GM12891 (cell line): Measurements from ENCODE around the gene TXNL1.

ENCODE experiments used
- POLR2A ChIP-seq: IDR thresholded peaks from 2 replicates; pipeline ENCODE4 v1.6.1; 2011; ENCODE audit warnings: low read depth, low read length, control low read depth
- POLR2AphosphoS5 ChIP-seq: IDR thresholded peaks from 2 replicates; pipeline ENCODE4 v1.6.1; 2011; ENCODE audit warnings: low read depth, low read length, control low read depth
- POU2F2 ChIP-seq: IDR thresholded peaks from 2 replicates; pipeline ENCODE4 v1.6.1; 2011; ENCODE audit warnings: low read depth, mild to moderate bottlenecking, control low read depth, low read length, moderate library complexity
- TAF1 ChIP-seq: IDR thresholded peaks from 2 replicates; pipeline ENCODE4 v1.6.1; 2011; ENCODE audit warnings: low read depth, low read length, control low read depth

DNA sequence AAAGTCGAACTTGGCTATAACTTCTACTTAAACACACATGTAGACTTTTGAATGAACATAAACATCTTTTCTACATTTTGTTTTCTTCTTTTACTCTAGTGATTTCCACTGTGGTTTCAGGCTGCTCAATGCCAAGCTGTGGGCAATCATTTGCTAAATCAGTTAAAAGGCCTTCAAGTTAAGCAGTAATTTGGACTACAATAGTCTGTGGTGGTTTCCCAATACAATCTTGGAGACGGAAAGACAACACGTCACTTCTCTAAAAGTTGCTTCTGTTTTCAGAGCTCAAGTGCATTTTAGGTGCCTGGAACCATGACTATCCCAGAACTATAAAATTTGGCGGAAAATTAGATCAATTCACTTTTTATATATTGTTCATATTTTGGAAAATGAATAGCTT, 69.4 kb downstream of the TXNL1 start:
- TF ChIP-seq POLR2A = no peak
- TF ChIP-seq POLR2AphosphoS5 = no peak
- no peak for TF ChIP-seq TAF1
- no peak for TF ChIP-seq POU2F2
